Left lung (tissue), 10 donors: ENCODE results near the gene JAM2. TPM values are rescaled to one million over a fixed set of nuclear protein-coding genes. Genes with fewer than 3 reads are reported as not detected.
"Not testable (repeated sequence)": the region's sequence is repeated elsewhere in the genome, so short reads cannot be mapped to it uniquely, and the experiment has no call there.

Experiments
- ATAC-seq: fragments of 200-7000 bp; cut with Tn5 transposase; one replicate; pipeline ENCODE4 v1.9.1; 2020; ENCODE audit warnings: moderate library complexity
- DNase-seq, 4 donors: peaks; one replicate each; pipeline ENCODE4 v3.0.0-alpha.2; 2013 to 2020
- H3K27ac ChIP-seq, 2 donors: fragments of 200-600 bp; sonication (generic) in 1 of 2; one replicate each; pipeline versions ENCODE4 v1.5.0 to v1.8.0; 2020 to 2021
- H3K27me3 ChIP-seq, 2 donors: fragments of 200-600 bp; sonication (generic) in 1 of 2; one replicate each; pipeline versions ENCODE4 v1.5.0 to v1.8.0; 2020 to 2021
- H3K36me3 ChIP-seq, 2 donors: fragments of 200-600 bp; sonication (generic) in 1 of 2; one replicate each; pipeline versions ENCODE4 v1.5.0 to v1.8.0; 2020 to 2021
- H3K4me1 ChIP-seq, 2 donors: fragments of 200-600 bp; one replicate each; pipeline ENCODE4 v1.8.0; 2021
- H3K4me3 ChIP-seq, 2 donors: fragments of 200-600 bp; sonication (generic) in 1 of 2; one replicate each; pipeline versions ENCODE4 v1.5.0 to v1.8.0; 2020 to 2021; ENCODE audit warnings: mild to moderate bottlenecking in 1 of 2
- H3K9me3 ChIP-seq, 2 donors: fragments of 200-600 bp; sonication (generic) in 1 of 2; one replicate each; pipeline versions ENCODE4 v1.5.0 to v1.8.0; 2020 to 2021
- CTCF ChIP-seq, 2 donors: fragments of 200-600 bp; sonication (generic) in 1 of 2; IDR thresholded peaks; one replicate each; pipeline versions ENCODE4 v1.5.0 to v1.8.0; 2021; ENCODE audit warnings: antibody characterized with exemption in 2 of 2
- intact Hi-C, 2 donors: fragments of 100-400 bp; cut with DNase I; formaldehyde crosslinking; loops; one replicate each; pipeline versions ENCODE4 v1.11.2 to v1.14.2; 2022
- polyA plus RNA-seq, 6 donors: library from polyadenylated mRNA; unstranded; fragments of 120-200 nt; gene quantifications; one replicate each; pipeline ENCODE4 v1.2.1, GENCODE V29; 2013; ENCODE audit not compliant: insufficient read length in 6 of 6
- total RNA-seq, 2 donors: library from RNA; stranded (reverse); fragmentation: NEBNext Ultra II Directional; extraction: Animal tissue kit (Norgen Biotek cat#: 25700); gene quantifications; one replicate each; pipeline ENCODE4 v1.2.1, GENCODE V29; 2021
- donor health status: DM: no; HTN: yes; CAD: no.
- donor health status: DM: no; HTN: no; CAD: no.

The JAM2 gene
- total and polyA plus RNA-seq, 8 donors, result 14.1 to 42.6 (median 34.2) TPM

DNA sequence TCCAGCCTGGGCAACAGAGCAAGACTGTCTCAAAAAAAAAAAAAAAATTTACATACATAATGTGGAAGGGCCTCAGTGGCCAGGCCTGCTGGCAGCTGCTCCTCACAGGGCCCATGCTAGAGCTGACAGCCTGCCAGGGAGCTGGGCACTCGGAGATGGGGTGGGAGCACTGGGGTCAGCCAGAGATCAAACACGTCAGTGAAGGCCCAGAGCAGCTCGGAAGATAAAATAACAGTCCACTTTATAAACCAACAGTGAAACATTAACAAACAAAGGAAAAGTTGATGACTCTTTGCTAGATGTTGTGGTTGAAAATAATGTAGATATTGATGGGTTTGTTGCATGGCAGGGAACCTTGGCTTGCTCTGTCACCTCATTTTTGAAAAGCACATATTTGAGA lies 52.9 kb downstream of the JAM2 start:
- Histone ChIP-seq H3K4me1 (no peaks in the 10 kb centered on the region), H3K4me3 (no peak overlapping the region), H3K9me3 (no peaks in the 10 kb centered on the region), H3K27ac (peak overlapping the region in 1 of 2 donors; percentile 37), H3K27me3 (no peaks in the 10 kb centered on the region), H3K36me3 (no peaks in the 10 kb centered on the region)
- TF ChIP-seq CTCF (IDR thresholded peaks at IDR 0.05), result no peak
- intact Hi-C loops, result no loop called here
- ATAC-seq (no peak), DNase-seq (no peak)

DNA sequence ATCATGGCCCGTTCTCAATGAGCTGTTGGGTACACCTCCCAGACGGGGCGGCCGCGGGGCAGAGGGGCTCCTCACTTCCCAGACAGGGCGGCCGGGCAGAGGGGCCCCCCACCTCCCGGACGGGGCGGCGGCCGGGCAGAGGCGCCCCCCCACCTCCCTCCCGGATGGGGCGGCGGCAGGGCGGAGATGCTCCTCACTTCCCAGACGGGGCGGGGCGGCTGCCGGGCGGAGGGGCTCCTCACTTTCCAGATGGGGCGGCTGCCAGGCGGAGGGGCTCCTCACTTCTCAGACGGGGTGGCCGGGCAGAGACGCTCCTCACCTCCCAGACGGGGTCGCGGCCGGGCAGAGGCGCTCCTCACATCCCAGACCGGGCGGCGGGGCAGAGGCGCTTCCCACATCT lies 56.4 kb downstream of the JAM2 start:
- H3K36me3 ChIP-seq, ATAC-seq, H3K4me3 ChIP-seq, H3K27me3 ChIP-seq, H3K27ac ChIP-seq, H3K4me1 ChIP-seq, H3K9me3 ChIP-seq, intact Hi-C loops: not testable (repeated sequence)
- peak in 1 of 4 donors; percentile 77 for DNase-seq

DNA sequence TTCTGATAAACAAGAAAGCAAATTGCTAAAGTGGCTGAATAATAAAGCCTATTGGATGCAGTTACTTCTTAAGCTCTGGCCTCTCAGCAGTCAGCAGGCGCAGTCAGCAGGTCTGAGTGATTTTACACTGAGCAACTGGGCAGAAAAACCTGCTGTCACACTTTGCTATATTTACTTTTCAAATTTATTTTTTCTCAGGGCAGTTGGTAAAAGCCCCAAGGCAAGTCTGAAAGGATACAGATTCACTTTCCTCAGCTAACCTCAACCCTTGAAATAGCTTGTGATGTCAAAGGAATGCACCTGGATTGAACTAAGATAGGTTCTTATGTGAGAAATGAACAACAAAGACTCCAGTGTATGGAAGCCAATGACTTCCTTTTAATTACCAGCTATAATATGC lies 61.7 kb downstream of the JAM2 start:
- Histone ChIP-seq H3K36me3 (no peaks in the 10 kb centered on the region), H3K27me3 (no peaks in the 10 kb centered on the region), H3K4me1 (no peaks in the 10 kb centered on the region), H3K9me3 (no peaks in the 10 kb centered on the region), H3K27ac (no peak overlapping the region), H3K4me3 (no peak overlapping the region)
- DNase-seq (no peak), ATAC-seq (no peak)
- intact Hi-C loops, result loop anchor here in 1 of 2 donors (10.0 kb wide), 1 partner anchor 86 kb away; no protein-coding TSS in a partner anchor
- TF ChIP-seq CTCF (IDR thresholded peaks at IDR 0.05), result no peak

DNA sequence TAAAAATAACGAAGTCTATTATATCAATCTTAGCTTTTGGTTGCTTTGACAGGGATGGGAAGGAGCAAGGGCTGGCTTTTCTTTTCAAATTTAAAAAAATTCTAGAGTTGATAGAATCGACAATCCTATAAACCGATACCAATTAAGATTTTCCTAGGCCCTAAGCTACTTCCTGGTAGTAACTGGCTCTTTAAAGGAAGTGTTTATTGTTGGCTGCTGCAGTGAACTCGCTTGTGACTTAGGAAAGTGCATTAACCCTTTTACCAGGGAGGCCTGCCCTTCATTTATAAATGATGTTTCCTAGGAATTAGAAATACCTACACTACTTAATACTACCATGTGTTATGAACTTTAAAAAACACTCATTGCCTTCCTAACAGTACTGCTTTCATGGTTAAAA lies 62.5 kb downstream of the JAM2 start:
- no peak for ATAC-seq
- intact Hi-C loops, result loop anchor here in 1 of 2 donors (10.0 kb wide), 1 partner anchor 87 kb away; no protein-coding TSS in a partner anchor
- H3K27ac ChIP-seq, result peak overlapping the region in 1 of 2 donors; percentile 38

DNA sequence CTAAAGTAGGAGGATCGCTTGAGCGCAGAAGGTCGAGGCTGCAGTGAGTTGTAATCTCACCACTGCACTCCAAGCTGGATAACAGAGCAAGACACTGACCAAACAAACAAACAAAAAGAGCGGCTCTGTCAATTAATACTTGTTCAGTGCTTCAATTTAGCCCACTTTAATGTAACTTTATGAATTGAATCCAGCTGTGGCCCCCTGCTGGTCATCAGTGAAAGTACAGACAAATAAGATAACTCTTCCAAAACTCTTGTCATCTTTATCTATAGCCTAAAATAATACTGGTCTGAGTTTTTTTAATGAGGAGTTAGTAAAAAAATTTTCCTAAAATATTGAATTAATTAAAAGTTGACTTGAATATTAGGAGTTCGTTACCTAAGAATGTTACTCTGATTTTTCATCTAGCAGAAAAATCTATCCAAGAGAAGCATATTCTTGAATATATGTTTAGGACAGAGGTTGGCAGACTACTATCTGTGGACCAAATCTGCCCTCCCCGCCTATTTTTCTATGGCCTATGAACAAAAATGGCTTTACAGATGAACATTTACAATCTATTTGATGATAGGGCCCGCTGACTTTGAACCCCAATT lies 69.5 kb downstream of the JAM2 start:
- ATAC-seq (peak; percentile 49), DNase-seq (peak in 2 of 4 donors; percentile 36 to 51)
- Histone ChIP-seq H3K27ac (no peak overlapping the region), H3K9me3 (no peaks in the 10 kb centered on the region), H3K4me1 (no peaks in the 10 kb centered on the region), H3K4me3 (no peak overlapping the region), H3K36me3 (no peaks in the 10 kb centered on the region), H3K27me3 (no peaks in the 10 kb centered on the region)
- peak; percentile 68 to 77 for TF ChIP-seq CTCF (IDR thresholded peaks at IDR 0.05)
- intact Hi-C loops, result loop anchor here in 1 of 2 donors (10.0 kb wide), 1 partner anchor 94 kb away; no protein-coding TSS in a partner anchor

More for the DNA sequence above, 62.5 kb downstream of the JAM2 start:
- Histone ChIP-seq H3K9me3 (no peaks in the 10 kb centered on the region), H3K36me3 (no peaks in the 10 kb centered on the region), H3K4me3 (no peak overlapping the region), H3K27me3 (no peaks in the 10 kb centered on the region), H3K4me1 (no peaks in the 10 kb centered on the region)
- DNase-seq, result no peak
- TF ChIP-seq CTCF (IDR thresholded peaks at IDR 0.05), result no peak
